Measurements from ENCODE around the gene PIP. TPM values are rescaled to one million over a fixed set of nuclear protein-coding genes. Genes with fewer than 3 reads are reported as not detected.
A peak's percentile ranks its signal among the peaks of the same experiment; 100 is the strongest.
"Not testable (repeated sequence)": the region's sequence is repeated elsewhere in the genome, so short reads cannot be mapped to it uniquely, and the experiment has no call there.

The PIP gene
- total RNA-seq (not detected), polyA plus RNA-seq (not detected)

GRCh38 chr7:143131781-143132180 lies at the start of gene PIP:
TSS of gene PIP (plus strand) at chr7:143132077. CDS start at chr7:143132117, 40 bp downstream.
- no peak for TF ChIP-seq CTCF (IDR thresholded peaks at IDR 0.05)
- ATAC-seq (peak in 1 of 4 donors; percentile 30), FAIRE-seq (no peak), DNase-seq (no peak)
- H3K9me3 ChIP-seq = no peaks in the 10 kb centered on the region
- WGBS, 2 donors = 37% methylated on average over 4 of the region's 4 CpGs
- no peaks in the 10 kb centered on the region for H3K4me1 ChIP-seq
- H3K27ac ChIP-seq = no peak within 1 kb of the TSS
- intact Hi-C loops (cut with DNase I) = no loop called here
- no peaks in the 10 kb centered on the region for H3K27me3 ChIP-seq
- no peak within 1 kb of the TSS for H3K4me3 ChIP-seq
- H3K36me3 ChIP-seq = no peaks in the 10 kb centered on the region

- FAIRE-seq = no peak
- TF ChIP-seq CTCF (IDR thresholded peaks at IDR 0.05) = no peak
- Histone ChIP-seq H3K27me3 (no peaks in the 10 kb centered on the region), H3K36me3 (no peaks in the 10 kb centered on the region), H3K27ac (no peak overlapping the region), H3K4me3 (no peak overlapping the region), H3K4me1 (no peaks in the 10 kb centered on the region), H3K9me3 (no peaks in the 10 kb centered on the region)
- ATAC-seq = no peak
- intact Hi-C loops (cut with DNase I) = no loop called here
- WGBS, 2 donors = 60 to 79% methylated on average over 1 of the region's 1 CpG
- no peak for DNase-seq
Observed at GRCh38 chr7:143085109-143085508, 46.8 kb upstream of the PIP start.

GRCh38 chr7:143085610-143086009 lies 46.3 kb upstream of the PIP start:
- ATAC-seq; H3K27ac ChIP-seq; DNase-seq; H3K9me3 ChIP-seq; H3K36me3 ChIP-seq; H3K27me3 ChIP-seq; H3K4me1 ChIP-seq; H3K4me3 ChIP-seq; intact Hi-C loops (cut with DNase I); FAIRE-seq: not testable (repeated sequence)
- WGBS, 2 donors = 68 to 75% methylated on average over 3 of the region's 3 CpGs

- H3K9me3 ChIP-seq; H3K27ac ChIP-seq; DNase-seq; H3K27me3 ChIP-seq; intact Hi-C loops (cut with DNase I); FAIRE-seq; H3K4me1 ChIP-seq; H3K36me3 ChIP-seq; H3K4me3 ChIP-seq; ATAC-seq: not testable (repeated sequence)
- WGBS, 2 donors = 73 to 78% methylated on average over 16 of the region's 16 CpGs
Observed at GRCh38 chr7:143088549-143089231, 43.2 kb upstream of the PIP start.

GRCh38 chr7:143096146-143096545 lies 35.7 kb upstream of the PIP start:
- Histone ChIP-seq H3K4me3 (no peak overlapping the region), H3K27ac (no peak overlapping the region), H3K27me3 (no peaks in the 10 kb centered on the region), H3K9me3 (no peaks in the 10 kb centered on the region), H3K4me1 (no peaks in the 10 kb centered on the region), H3K36me3 (no peaks in the 10 kb centered on the region)
- DNase-seq (no peak), ATAC-seq (no peak), FAIRE-seq (no peak)
- intact Hi-C loops (cut with DNase I) = no loop called here
- no peak for TF ChIP-seq CTCF (IDR thresholded peaks at IDR 0.05)
- WGBS, 2 donors = 79 to 81% methylated on average over 2 of the region's 2 CpGs

GRCh38 chr7:143099579-143099978 lies 32.3 kb upstream of the PIP start:
- H3K4me3 ChIP-seq; FAIRE-seq; H3K27me3 ChIP-seq; H3K36me3 ChIP-seq; H3K27ac ChIP-seq; H3K9me3 ChIP-seq; ATAC-seq; intact Hi-C loops (cut with DNase I); DNase-seq; H3K4me1 ChIP-seq: not testable (repeated sequence)
- WGBS, 2 donors = 55 to 89% methylated on average over 1 of the region's 1 CpG
